ENCODE measurements around the gene SRI.

The SRI gene

GRCh38 chr7:88224601-88225275 is 4.9 kb upstream of the SRI start:
- no peak for DNase-seq

DNA sequence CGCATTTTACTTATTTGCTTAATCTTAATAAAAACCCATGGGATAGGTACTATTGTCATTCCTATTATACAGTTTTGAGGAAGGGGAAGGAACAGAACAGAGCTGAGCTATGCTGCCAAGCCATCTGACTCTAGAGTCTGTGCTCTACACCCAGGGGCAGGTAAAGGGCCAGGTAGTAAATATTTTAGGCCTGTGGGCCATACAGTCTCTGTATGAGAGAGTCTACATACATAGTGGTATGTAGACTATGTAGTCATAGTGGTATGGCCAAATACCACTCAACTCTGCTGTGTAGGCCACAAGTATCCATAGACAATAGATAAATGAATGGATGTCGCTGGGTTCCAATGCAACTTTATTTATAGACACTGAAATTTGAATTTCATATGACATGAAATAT is 3.4 kb upstream of the SRI start:
- no peak for DNase-seq

GRCh38 chr7:88218836-88219605 is 817 bp downstream of the SRI start:
- DNase-seq: peak; percentile 46

- no peak for DNase-seq
Observed at GRCh38 chr7:88218429-88218745, 1.5 kb downstream of the SRI start.

- DNase-seq: no peak
Observed at GRCh38 chr7:88217675-88218428, 2.0 kb downstream of the SRI start.

GRCh38 chr7:88216276-88216675 is 3.6 kb downstream of the SRI start:
- no peak for DNase-seq

DNA sequence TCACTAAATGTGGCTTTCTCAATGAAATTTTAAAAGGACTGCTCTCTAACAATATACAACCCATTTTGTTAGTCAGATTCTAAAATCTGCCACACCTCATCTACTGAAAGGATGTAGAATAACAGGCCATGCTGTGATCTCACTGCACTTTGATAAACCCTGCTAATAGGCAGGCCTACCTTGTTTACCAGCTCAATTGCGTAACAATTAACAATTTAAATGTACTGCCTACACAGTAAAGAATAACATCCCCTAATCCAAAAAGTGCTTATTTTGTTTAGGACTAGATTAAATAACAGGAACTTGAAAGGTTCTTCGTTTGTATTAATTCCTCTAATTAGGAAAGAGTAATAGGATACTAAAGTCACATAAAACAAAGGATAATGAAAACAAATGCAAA is 4.5 kb downstream of the SRI start:
- no peak for DNase-seq

DNA sequence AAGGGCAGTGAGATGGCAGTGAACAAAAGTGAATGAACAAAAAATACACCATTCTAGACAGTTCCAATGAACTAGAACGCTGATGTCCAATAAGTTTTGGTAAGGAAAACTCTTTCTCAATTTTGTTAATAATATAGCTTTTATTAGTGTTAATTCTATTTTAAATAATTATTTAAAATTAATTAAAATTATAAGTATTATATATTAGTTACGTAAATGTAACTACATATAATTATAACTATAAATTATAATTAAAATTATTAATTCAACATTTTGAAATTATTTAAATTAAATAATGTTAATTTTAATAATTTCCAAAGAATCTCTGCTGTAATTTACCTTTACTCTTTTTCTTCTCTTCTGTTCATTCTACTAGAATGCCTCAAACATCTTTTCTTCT is 5.4 kb downstream of the SRI start:
- DNase-seq: no peak

- DNase-seq: no peak
Observed at GRCh38 chr7:88212918-88213317, 6.9 kb downstream of the SRI start.

DNA sequence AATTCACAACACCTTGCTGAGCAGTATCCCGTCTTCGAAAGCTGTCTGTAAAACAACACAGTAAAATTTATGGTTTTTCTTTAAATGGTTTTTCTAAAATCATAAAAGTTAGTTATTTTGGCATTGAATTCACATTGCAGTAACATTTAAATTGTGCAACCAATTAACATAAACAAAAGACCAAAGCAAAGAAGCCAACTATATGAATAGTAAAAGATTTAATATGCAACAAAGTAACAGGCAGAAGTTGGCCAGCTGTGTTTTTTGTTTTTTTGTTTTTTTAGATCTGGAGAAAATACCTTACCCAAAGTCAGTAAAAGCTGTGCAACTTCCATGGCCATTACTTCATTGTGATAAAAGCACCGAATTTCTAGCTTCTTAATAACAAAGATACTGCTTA is 11.3 kb downstream of the SRI start:
- DNase-seq: no peak

- no peak for DNase-seq
Observed at GRCh38 chr7:88206254-88206653, 13.6 kb downstream of the SRI start.

DNA sequence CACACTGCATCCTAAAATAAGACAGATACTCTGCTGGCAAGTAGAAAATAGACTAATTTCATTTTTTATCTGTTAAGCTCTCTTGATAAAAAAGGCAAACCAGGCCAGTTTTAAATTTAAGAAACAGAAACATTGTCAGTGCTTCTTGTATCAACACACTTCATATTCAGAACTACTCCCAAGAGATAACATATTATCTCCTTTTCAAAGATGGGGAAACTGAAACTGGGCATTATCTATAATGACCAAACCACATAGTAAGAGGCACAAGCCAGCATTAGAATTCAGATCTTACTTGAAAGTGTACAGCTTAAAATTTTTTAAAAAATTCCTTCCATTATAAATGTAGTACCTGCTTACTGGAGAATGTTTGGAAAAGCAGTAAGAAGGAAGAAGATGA is 14.7 kb downstream of the SRI start:
- no peak for DNase-seq

DNA sequence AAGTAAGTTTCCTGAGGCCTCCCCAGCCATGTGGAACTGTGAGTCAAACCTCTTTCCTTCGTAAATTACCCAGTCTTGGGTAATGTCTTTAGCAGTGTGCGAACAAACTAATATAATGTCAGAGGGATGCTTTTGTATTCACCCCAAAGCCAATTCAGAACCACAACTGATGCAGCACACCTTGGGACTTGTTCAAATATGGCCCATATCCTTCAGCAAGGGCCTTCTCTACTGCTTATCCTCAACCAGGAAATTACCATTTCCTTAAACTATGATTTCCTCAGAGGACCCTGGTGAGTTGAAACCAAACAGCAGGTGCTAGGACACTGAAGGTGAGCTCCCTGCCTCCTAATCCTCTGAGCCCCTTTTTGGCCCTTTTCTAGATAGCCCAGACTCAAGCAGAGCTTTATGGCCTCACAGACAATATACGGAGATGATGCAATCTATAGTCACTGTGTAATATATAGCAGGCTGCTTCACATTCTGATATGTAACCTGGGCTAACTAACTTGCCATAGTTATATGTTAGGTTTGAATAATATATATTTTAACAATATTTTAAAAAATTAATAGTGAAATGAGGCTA is 15.2 kb downstream of the SRI start:
- DNase-seq: no peak

DNA sequence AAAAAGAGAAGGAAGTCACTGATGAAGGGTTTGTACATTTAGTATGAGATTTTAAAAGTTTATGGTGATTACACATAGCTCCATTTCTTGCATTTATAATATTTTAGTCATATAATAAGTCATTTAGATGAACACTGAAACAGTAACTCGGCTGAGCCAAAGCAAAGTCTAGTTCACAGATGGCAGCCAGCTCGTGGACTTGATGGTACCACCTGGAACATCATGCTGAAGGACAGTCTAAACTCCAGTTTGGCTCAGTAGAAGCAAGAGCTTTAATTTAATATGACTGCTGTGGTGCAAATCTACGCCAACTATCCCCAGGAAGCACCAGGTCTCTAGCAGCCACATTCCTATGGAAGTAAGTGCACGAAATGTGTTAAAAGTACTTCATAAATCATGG is 16.4 kb downstream of the SRI start:
- no peak for DNase-seq

GRCh38 chr7:88202799-88203198 is 17.0 kb downstream of the SRI start:
- no peak for DNase-seq

GRCh38 chr7:88202278-88202677 is 17.6 kb downstream of the SRI start:
- no peak for DNase-seq

GRCh38 chr7:88201305-88201704 is 18.5 kb downstream of the SRI start:
- no peak for DNase-seq

DNA sequence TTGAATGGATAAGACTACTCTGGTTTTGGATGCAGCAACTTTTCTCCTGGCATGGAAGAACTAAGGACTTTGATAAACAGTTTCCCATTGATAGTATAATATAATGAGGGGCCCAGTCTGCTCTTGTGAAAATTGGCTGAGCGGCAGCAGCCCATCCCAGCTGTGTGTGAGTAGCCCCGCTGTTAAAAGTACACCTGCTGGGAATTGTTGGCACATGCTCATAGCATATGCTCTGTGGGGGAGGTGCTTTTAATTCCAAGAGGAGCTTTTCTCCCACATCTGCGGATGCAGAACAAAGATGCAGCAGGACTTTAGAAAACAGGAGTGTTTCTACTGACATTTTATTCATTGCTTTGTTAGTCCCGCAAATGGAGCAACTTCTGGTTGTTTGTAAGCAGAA is 19.0 kb downstream of the SRI start:
- DNase-seq: peak; percentile 44

DNA sequence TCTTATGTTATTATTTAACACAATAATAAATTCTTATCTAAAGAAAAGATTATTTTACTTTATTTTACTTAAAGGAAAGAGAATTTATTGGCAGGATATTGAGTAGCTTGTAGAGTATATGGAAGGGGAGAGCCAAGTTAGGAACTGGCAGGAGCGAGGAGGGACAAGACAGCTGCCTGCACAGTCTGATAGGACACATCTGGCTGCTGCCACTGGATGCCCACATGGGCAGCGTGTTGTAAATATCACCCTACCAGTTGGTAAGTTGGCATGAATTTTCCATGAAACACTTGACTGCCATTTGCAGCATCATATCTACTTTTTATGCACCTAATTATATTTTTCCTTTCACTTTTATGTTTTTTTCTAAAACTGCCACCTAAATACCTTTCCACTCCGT is 19.6 kb downstream of the SRI start:
- no peak for DNase-seq

- no peak for DNase-seq
Observed at GRCh38 chr7:88191911-88192310, 27.9 kb downstream of the SRI start.

- no peak for DNase-seq
Observed at GRCh38 chr7:88185650-88186049, 34.2 kb downstream of the SRI start.

DNA sequence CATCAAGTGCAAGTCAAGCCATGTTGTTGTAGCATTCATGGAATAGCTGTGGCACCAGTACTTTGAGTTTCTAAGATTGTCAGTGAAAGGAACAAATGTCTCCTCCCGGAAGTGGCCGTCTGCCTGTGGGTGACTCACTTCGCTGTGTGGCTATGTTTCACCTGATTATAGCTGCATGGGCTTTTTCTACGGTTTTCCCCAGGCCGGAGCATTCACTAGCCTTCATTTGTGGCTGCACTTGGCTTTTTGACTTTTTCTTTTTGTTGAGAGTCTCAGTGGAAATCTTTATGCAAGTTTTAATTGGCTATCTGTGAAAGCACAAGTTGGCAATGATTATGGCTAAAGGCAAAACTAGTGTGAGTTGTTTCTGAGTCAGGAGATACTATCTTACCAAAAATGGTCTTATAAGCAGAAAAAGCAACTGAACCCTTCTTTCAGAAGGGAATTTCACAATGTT is 35.0 kb downstream of the SRI start:
- no peak for DNase-seq

DNA sequence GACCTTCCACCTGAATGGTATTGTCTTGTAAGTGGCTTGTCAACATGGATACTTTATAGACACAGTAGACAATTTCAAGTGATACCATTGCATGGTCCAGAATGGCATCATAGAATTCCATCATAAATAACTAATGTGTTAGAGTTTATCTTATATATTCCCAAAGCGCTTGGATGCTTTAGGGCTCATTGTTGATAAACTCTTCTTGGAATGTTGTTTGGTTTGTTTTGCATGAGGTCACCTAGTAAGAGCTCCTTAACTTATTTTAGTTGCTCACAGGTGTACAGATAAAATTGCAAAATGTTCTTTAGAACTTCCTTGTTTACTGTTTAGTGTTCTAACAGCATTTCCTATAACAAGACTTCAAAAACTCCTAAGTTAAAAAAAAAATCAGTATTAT is 36.8 kb downstream of the SRI start:
- no peak for DNase-seq

DNA sequence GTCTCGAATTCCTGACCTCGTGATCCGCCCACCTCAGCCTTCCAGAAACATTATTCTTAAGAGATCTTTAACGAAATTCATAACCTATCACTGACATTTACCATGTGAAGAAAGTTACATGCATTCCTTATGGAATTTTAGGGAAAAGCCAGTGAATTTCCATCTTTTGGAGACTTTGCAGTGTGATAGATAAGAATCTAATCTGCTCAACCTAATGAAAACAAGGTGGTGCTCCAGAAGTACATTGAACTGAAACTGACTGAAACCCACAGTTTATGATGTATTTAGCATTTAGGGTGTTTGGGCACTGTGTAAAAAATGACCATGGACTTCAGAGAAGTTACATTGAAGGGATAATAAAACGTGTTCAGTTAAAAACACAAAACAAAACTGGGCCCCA is 43.6 kb downstream of the SRI start:
- no peak for DNase-seq
